Natural killer cell (primary cell): Measurements from ENCODE around the gene SLC43A1. TPM values are rescaled to one million over a fixed set of nuclear protein-coding genes. Genes with fewer than 3 reads are reported as not detected.

Experiments used
- ATAC-seq, 3 donors: fragments of 150-1000 bp in 2 of 3; fragments of 200-7000 bp in 1 of 3; cut with Tn5 transposase; 1 replicate in 1 of 3; 2 replicates in 2 of 3; pipeline ENCODE4 v1.10.0; 2021; ENCODE audit warnings: mild to moderate bottlenecking in 2 of 3, moderate library complexity in 2 of 3
- DNase-seq, 2 donors: peaks; one replicate each; pipeline versions ENCODE4 v3.0.0 to v3.0.0-alpha.2; 2013 to 2021; ENCODE audit warnings: mixed read lengths in 1 of 2
- H3K27ac ChIP-seq: one replicate; pipeline ENCODE4 v1.5.1; 2013; ENCODE audit warnings: mild to moderate bottlenecking, low read length
- H3K27me3 ChIP-seq: one replicate; pipeline ENCODE4 v1.6.1; 2013; ENCODE audit warnings: low read length; ENCODE audit not compliant: control insufficient read depth, insufficient read depth
- H3K36me3 ChIP-seq: one replicate; pipeline ENCODE4 v1.6.1; 2013; ENCODE audit warnings: low read length; ENCODE audit not compliant: control insufficient read depth, insufficient read depth
- H3K4me1 ChIP-seq: one replicate; pipeline ENCODE4 v1.6.1; 2013; ENCODE audit warnings: low read length; ENCODE audit not compliant: control insufficient read depth, insufficient read depth
- H3K4me3 ChIP-seq: one replicate; pipeline ENCODE4 v1.5.1; 2013; ENCODE audit warnings: low read length
- H3K9me3 ChIP-seq: one replicate; pipeline ENCODE4 v1.6.1; 2013; ENCODE audit warnings: low read length; ENCODE audit not compliant: control insufficient read depth, insufficient read depth
- H3K27ac Mint-ChIP-seq, 2 donors: one replicate each; pipeline ENCODE4 v1.8.0; 2022; ENCODE audit warnings: mild to moderate bottlenecking in 2 of 2, mixed read lengths in 2 of 2, moderate library complexity in 1 of 2
- H3K27me3 Mint-ChIP-seq, 2 donors: one replicate each; pipeline ENCODE4 v1.8.0; 2022; ENCODE audit warnings: low read depth in 2 of 2, mixed read lengths in 2 of 2
- H3K36me3 Mint-ChIP-seq: one replicate; pipeline ENCODE4 v1.8.0; 2022; ENCODE audit warnings: mixed read lengths
- H3K4me1 Mint-ChIP-seq, 2 donors: one replicate each; pipeline ENCODE4 v1.8.0; 2022; ENCODE audit warnings: mixed read lengths in 2 of 2
- H3K4me3 Mint-ChIP-seq: one replicate; pipeline ENCODE4 v1.8.0; 2022; ENCODE audit warnings: mild to moderate bottlenecking, moderate library complexity, mixed read lengths
- H3K9me3 Mint-ChIP-seq, 2 donors: one replicate each; pipeline ENCODE4 v1.8.0; 2022; ENCODE audit warnings: mixed read lengths in 2 of 2
- CTCF ChIP-seq: fragments of 200-600 bp; IDR thresholded peaks from one replicate; pipeline ENCODE4 v1.8.0; 2022; ENCODE audit warnings: antibody characterized with exemption
- WGBS: methylation state at CpG from one replicate; pipeline ENCODE4 v1.1.7; 2013; ENCODE audit warnings: missing lambda C conversion rate; ENCODE audit not compliant: insufficient coverage; 5-methylcytosine and 5-hydroxymethylcytosine counted together
- intact Hi-C: fragments of 100-400 bp; cut with micrococcal nuclease; formaldehyde crosslinking; loops from one replicate; pipeline ENCODE4 v1.14.2; 2022
- total RNA-seq, 4 donors: library from RNA; stranded (reverse); fragments of 120-200 nt in 1 of 4; gene quantifications; one replicate each; pipeline versions ENCODE4 v1.2.3 to v1.2.4, GENCODE V29; 2013 to 2022

The SLC43A1 gene
- total RNA-seq, 3 donors from 2014 or later (not counting 1 experiment from before 2014, with no cell fraction given) = 11.3 to 20.6 (median 13.9) TPM

GRCh38 chr11:57499413-57499982, 16.0 kb downstream of the SLC43A1 start:
- no peak overlapping the region for H3K4me3 Mint-ChIP-seq
- no peaks in the 10 kb centered on the region for H3K27me3 ChIP-seq
- no peaks in the 10 kb centered on the region for H3K36me3 Mint-ChIP-seq
- no peaks in the 10 kb centered on the region for H3K9me3 ChIP-seq
- no peak overlapping the region for H3K27ac ChIP-seq
- peaks cover 3% of the 10 kb centered on the region for H3K36me3 ChIP-seq
- H3K27me3 Mint-ChIP-seq = no peaks in the 10 kb centered on the region
- no peaks in the 10 kb centered on the region for H3K9me3 Mint-ChIP-seq
- intact Hi-C loops = loop anchor here (10.0 kb wide), 1 partner anchor 305 kb away; no protein-coding TSS in a partner anchor
- TF ChIP-seq CTCF = no peak
- no peak overlapping the region for H3K4me3 ChIP-seq
- no peak overlapping the region for H3K27ac Mint-ChIP-seq
- H3K4me1 Mint-ChIP-seq = peaks cover 0 to 7% of the 10 kb centered on the region in 2 donors
- DNase-seq (peak in 1 of 2 donors; percentile 22), ATAC-seq (peak; percentile 72 to 98 (median 88))
- no peaks in the 10 kb centered on the region for H3K4me1 ChIP-seq
- WGBS = 44% methylated on average over 34 of the region's 35 CpGs

- TF ChIP-seq CTCF = no peak
- Histone ChIP-seq H3K27ac (no peak overlapping the region), H3K27me3 (no peaks in the 10 kb centered on the region), H3K4me1 (no peaks in the 10 kb centered on the region), H3K36me3 (peaks cover 3% of the 10 kb centered on the region), H3K4me3 (no peak overlapping the region), H3K9me3 (no peaks in the 10 kb centered on the region)
- no peak overlapping the region for H3K27ac Mint-ChIP-seq
- no peak overlapping the region for H3K4me3 Mint-ChIP-seq
- intact Hi-C loops = loop anchor here (10.0 kb wide), 1 partner anchor 306 kb away; no protein-coding TSS in a partner anchor
- DNase-seq (no peak), ATAC-seq (no peak)
- WGBS = 98% methylated on average over 6 of the region's 6 CpGs
- H3K27me3 Mint-ChIP-seq = no peaks in the 10 kb centered on the region
- no peaks in the 10 kb centered on the region for H3K36me3 Mint-ChIP-seq
- H3K4me1 Mint-ChIP-seq = peaks cover 0 to 7% of the 10 kb centered on the region in 2 donors
- H3K9me3 Mint-ChIP-seq = no peaks in the 10 kb centered on the region
These were observed 17.0 kb downstream of the SLC43A1 start for GRCh38 chr11:57498540-57498939.

DNA sequence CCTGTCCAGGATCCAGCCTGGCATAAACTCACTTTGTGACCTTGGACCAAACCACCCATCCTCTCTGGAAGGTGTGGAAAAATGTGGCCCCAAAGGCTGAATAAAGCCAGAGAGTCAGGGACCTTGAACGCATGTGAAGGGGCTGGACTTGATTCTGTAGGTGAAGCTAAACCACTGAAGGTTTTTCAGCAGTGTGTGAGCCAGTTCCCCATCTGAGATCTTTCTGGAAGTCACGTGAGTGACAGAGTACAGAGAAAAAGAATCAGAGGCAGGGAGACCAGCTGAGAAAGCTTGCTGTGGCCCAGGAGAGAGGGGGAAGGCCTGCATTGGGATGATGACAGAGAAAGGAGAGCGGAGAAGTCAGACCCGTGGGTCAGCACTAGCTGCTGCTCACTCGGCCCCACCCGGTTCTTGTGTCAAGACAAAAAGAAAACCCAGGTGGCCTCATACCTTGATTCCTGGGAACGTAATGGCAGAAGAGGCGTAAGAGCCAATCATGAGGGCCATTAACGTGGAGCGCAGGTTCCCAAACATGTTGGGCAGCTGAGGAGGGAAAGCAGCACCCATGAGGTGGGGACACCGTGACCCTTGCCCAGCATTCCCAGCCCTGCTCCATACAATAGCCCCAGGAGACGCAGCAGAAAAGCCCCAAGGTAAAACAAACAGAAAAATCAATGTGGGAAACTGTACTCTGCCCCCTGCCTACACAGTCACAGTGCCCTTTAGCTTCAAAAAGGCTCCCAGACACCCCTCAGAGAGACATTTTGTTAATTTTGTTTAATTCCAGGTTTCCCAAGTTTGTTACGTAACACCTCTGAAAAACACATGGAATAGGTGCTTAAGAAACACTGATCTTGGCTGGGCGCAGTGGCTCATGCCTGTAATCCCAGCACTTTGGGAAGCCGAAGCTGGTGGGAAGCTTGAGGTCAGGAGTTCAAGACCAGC, 17.9 kb downstream of the SLC43A1 start:
- no peak for ATAC-seq
- intact Hi-C loops = loop anchor here (10.0 kb wide), 1 partner anchor 307 kb away; no protein-coding TSS in a partner anchor
- no peak for TF ChIP-seq CTCF

More for the DNA sequence above, 17.9 kb downstream of the SLC43A1 start:
- no peak overlapping the region for H3K27ac ChIP-seq
- H3K36me3 ChIP-seq = peaks cover 3% of the 10 kb centered on the region
- no peaks in the 10 kb centered on the region for H3K9me3 Mint-ChIP-seq
- H3K36me3 Mint-ChIP-seq = no peaks in the 10 kb centered on the region
- H3K27me3 Mint-ChIP-seq = no peaks in the 10 kb centered on the region
- no peak overlapping the region for H3K4me3 Mint-ChIP-seq
- no peaks in the 10 kb centered on the region for H3K27me3 ChIP-seq
- no peak overlapping the region for H3K4me3 ChIP-seq
- no peaks in the 10 kb centered on the region for H3K4me1 ChIP-seq
- no peak overlapping the region for H3K27ac Mint-ChIP-seq
- H3K9me3 ChIP-seq = no peaks in the 10 kb centered on the region
- peaks cover 0 to 7% of the 10 kb centered on the region in 2 donors for H3K4me1 Mint-ChIP-seq
- WGBS = 96% methylated on average over 15 of the region's 15 CpGs
- DNase-seq = no peak
